Activated CD8-positive, alpha-beta T cell treated with anti-CD3 and anti-CD28 coated beads for 36 hours (primary cell): ENCODE measurements around the gene PCLAF. TPM values are rescaled to one million over a fixed set of nuclear protein-coding genes. Genes with fewer than 3 reads are reported as not detected.

Experiments
- ATAC-seq: fragments of 200-7000 bp; cut with Tn5 transposase; one replicate; pipeline ENCODE4 v1.10.0; 2021; ENCODE audit warnings: mild to moderate bottlenecking, moderate library complexity
- CTCF ChIA-PET: fragments of 350-600 bp; sonication (Branson Sonifier 250); formaldehyde crosslinking; loops from one replicate; lab custom pipeline; 2021; ENCODE audit warnings: antibody characterized with exemption; lab: Charles Lee
- POLR2A ChIA-PET: fragments of 350-600 bp; sonication (Branson Sonifier 250); formaldehyde crosslinking; loops from one replicate; lab custom pipeline; 2021; ENCODE audit warnings: antibody characterized with exemption; lab: Charles Lee
- DNase-seq: peaks from one replicate; pipeline ENCODE4 v3.0.0-alpha.2; 2020
- H3K27ac Mint-ChIP-seq: one replicate; pipeline ENCODE4 v1.8.0; 2021; ENCODE audit warnings: mild to moderate bottlenecking, mixed read lengths
- H3K27me3 Mint-ChIP-seq: one replicate; pipeline ENCODE4 v1.8.0; 2021; ENCODE audit warnings: mixed read lengths
- H3K36me3 Mint-ChIP-seq: one replicate; pipeline ENCODE4 v1.8.0; 2021; ENCODE audit warnings: low read depth, mixed read lengths
- H3K4me1 Mint-ChIP-seq: one replicate; pipeline ENCODE4 v1.8.0; 2021; ENCODE audit warnings: low read depth, mixed read lengths
- H3K4me3 Mint-ChIP-seq: one replicate; pipeline ENCODE4 v1.8.0; 2021; ENCODE audit warnings: mild to moderate bottlenecking, moderate library complexity, mixed read lengths
- H3K9me3 Mint-ChIP-seq: one replicate; pipeline ENCODE4 v1.8.0; 2021; ENCODE audit warnings: mixed read lengths
- CTCF ChIP-seq: fragments of 200-600 bp; IDR thresholded peaks from one replicate; pipeline ENCODE4 v1.8.0; 2022; ENCODE audit warnings: antibody characterized with exemption, mild to moderate bottlenecking
- intact Hi-C: fragments of 100-400 bp; cut with micrococcal nuclease; formaldehyde crosslinking; loops from one replicate; pipeline ENCODE4 v1.10.0; 2022
- total RNA-seq, 2 experiments: library from RNA; stranded (reverse); gene quantifications; one replicate each; pipeline ENCODE4 v1.2.3, GENCODE V29; 2021

PCLAF gene
- 100 to 1,000 TPM; 109 to 135 TPM for total RNA-seq

- peak; percentile 100 for ATAC-seq
- peak; percentile 99 for DNase-seq
- ChIA-PET POLR2A (interaction anchor here (0.8 to 2.1 kb wide), 3 partner anchors 12 to 79 kb away, joined by 3 to 6 read pairs (median 3); no protein-coding TSS in a partner anchor), CTCF (interaction anchor here (1.1 kb wide), 1 partner anchor 29 kb away, joined by 3 read pairs; no protein-coding TSS in a partner anchor)
- Mint-ChIP-seq H3K4me1 (peaks cover 12% of the 10 kb centered on the region), H3K27me3 (no peaks in the 10 kb centered on the region), H3K27ac (peak within 1 kb of the TSS; percentile 91), H3K36me3 (peaks cover 16% of the 10 kb centered on the region), H3K4me3 (peak within 1 kb of the TSS; percentile 90), H3K9me3 (no peaks in the 10 kb centered on the region)
- intact Hi-C loops: no loop called here
- TF ChIP-seq CTCF: no peak
Measured at GRCh38 chr15:64381000-64381751, at the start of gene PCLAF. PCLAF (minus strand) TSS chr15:64381441; CDS start chr15:64381371, 70 bp downstream.

- ATAC-seq (peak; percentile 67), DNase-seq (peak; percentile 51)
- H3K4me3 Mint-ChIP-seq: peak overlapping the region; percentile 46
- H3K27ac Mint-ChIP-seq: peak overlapping the region; percentile 94
- ChIA-PET POLR2A (interaction anchor here (1.0 to 1.2 kb wide), 4 partner anchors 13 to 249 kb away, joined by 3 to 6 read pairs (median 4); partner anchors contain the start of genes TRIP4 and ZNF609), CTCF (interaction anchor here (0.7 to 1.3 kb wide), 5 partner anchors 17 to 256 kb away, joined by 3 to 7 read pairs (median 3); no protein-coding TSS in a partner anchor)
- peaks cover 19% of the 10 kb centered on the region for H3K36me3 Mint-ChIP-seq
- intact Hi-C loops: no loop called here
- H3K27me3 Mint-ChIP-seq: no peaks in the 10 kb centered on the region
- H3K4me1 Mint-ChIP-seq: peaks cover 40% of the 10 kb centered on the region
- H3K9me3 Mint-ChIP-seq: no peaks in the 10 kb centered on the region
- no peak for TF ChIP-seq CTCF
Measured at GRCh38 chr15:64430000-64430735, 48.9 kb upstream of the PCLAF start.

- ChIA-PET POLR2A (interaction anchor here (0.7 to 1.2 kb wide), 4 partner anchors 14 to 1934 kb away, joined by 3 to 6 read pairs (median 3); partner anchors contain the start of gene ZNF609), CTCF (interaction anchor here (1.2 kb wide), 1 partner anchor 28 kb away, joined by 3 read pairs; no protein-coding TSS in a partner anchor)
- no peaks in the 10 kb centered on the region for H3K9me3 Mint-ChIP-seq
- TF ChIP-seq CTCF: no peak
- DNase-seq (peak; percentile 35), ATAC-seq (peak; percentile 82)
- no peaks in the 10 kb centered on the region for H3K27me3 Mint-ChIP-seq
- H3K27ac Mint-ChIP-seq: peak overlapping the region; percentile 94
- intact Hi-C loops: no loop called here
- peaks cover 40% of the 10 kb centered on the region for H3K4me1 Mint-ChIP-seq
- peak overlapping the region; percentile 46 for H3K4me3 Mint-ChIP-seq
- peaks cover 21% of the 10 kb centered on the region for H3K36me3 Mint-ChIP-seq
Measured at GRCh38 chr15:64429448-64429847, 48.2 kb upstream of the PCLAF start.

- Mint-ChIP-seq H3K4me1 (peaks cover 40% of the 10 kb centered on the region), H3K9me3 (no peaks in the 10 kb centered on the region), H3K27me3 (no peaks in the 10 kb centered on the region), H3K27ac (peak overlapping the region; percentile 61), H3K4me3 (no peak overlapping the region), H3K36me3 (peaks cover 21% of the 10 kb centered on the region)
- ATAC-seq (no peak), DNase-seq (no peak)
- CTCF ChIA-PET: interaction anchor here (0.6 to 2.2 kb wide), 17 partner anchors 10 to 301 kb away, joined by 3 to 12 read pairs (median 3); no protein-coding TSS in a partner anchor
- peak; percentile 52 for TF ChIP-seq CTCF
- POLR2A ChIA-PET: interaction anchor here (0.8 to 1.3 kb wide), 2 partner anchors 23 to 207 kb away, joined by 3 read pairs; no protein-coding TSS in a partner anchor
- intact Hi-C loops: no loop called here
Measured at GRCh38 chr15:64426845-64427465, 45.7 kb upstream of the PCLAF start.
